T-helper 1 cell treated with Interleukin-12 subunit alpha and Interleukin-12 subunit beta and Interleukin-4 antibody, amounts not matched to agents 30 ng/mL and 1 ng/mL, for 36 hours (primary cell): Measurements from ENCODE around the gene SNX15. TPM values are rescaled to one million over a fixed set of nuclear protein-coding genes. Genes with fewer than 3 reads are reported as not detected.
"Not testable (repeated sequence)": the region's sequence is repeated elsewhere in the genome, so short reads cannot be mapped to it uniquely, and the experiment has no call there.

ENCODE experiments used
- intact Hi-C: fragments of 100-400 bp; cut with micrococcal nuclease; formaldehyde crosslinking; loops from one replicate; pipeline ENCODE4 v1.15.1; 2024
- total RNA-seq: library from RNA; stranded (reverse); gene quantifications from 2 replicates; pipeline ENCODE4 v1.2.3, GENCODE V29; 2022

The SNX15 gene
- total RNA-seq, 1 donor from 2014 or later = 35.8 TPM

- intact Hi-C loops = loop anchor here (1.0 to 5.0 kb wide), 2 partner anchors 108 to 657 kb away; partner anchors contain the start of genes FAU, MRPL49 and RPS6KA4
Measured at GRCh38 chr11:65014726-65015227, 12.5 kb upstream of the SNX15 start.

GRCh38 chr11:65016705-65017104, 10.5 kb upstream of the SNX15 start:
- intact Hi-C loops = no loop called here

GRCh38 chr11:65017937-65018336, 9.3 kb upstream of the SNX15 start:
- intact Hi-C loops = no loop called here

DNA sequence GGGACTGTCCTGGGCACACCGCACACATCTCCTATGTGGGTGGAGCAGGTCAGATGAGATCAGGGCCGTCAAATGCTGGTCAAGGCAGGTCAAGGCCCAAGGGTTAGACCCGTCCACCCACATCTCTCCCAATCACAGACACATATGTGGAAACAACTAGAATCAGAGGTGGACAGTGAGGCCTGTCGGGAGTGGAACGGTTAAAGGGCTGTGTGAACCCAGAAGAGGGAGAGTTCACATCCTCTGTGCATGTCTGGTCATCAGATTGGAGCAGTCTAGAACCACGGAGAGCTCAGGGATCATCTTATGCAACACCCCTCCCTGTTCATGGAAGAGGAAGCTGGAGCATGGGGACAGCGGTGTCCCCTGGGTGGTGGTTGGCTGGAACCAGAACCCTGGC, 7.4 kb upstream of the SNX15 start:
- intact Hi-C loops = no loop called here

DNA sequence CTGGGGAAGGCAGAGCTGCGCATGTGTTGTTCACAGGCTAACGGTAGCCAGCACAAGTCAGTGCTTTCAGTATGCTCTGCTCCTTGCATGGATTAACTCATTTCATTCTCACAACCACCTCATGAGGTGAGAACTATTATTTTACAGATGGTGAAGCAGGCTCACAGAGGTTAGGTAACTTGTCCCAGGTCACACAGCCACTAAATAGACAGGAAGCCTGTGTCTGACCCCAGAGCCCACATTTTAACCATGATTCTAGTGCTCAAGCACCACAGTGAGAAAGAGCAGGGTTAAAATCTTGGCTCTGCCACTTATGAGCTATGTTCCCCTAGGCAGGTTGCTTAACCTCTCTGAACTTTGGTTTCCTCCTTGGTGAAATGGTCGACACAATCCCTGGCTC, 6.2 kb upstream of the SNX15 start:
- intact Hi-C loops = no loop called here

DNA sequence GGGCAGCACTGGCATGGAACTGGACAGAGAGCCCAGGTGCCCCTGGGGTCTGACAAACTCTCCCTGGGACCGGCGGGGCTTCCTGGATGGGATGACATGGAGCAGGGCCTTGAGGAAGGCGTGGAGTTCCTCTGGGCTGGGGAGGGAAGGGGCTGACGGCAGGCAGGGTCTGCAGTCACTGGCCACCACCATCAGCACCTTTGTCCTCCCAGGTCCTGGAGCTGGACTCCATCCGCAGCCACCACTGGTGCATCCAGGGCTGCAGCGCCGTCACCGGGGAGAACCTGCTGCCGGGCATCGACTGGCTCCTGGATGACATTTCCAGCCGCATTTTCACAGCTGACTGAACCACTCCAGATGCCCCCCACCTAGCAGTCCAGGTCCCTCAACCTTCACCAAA, 5.7 kb upstream of the SNX15 start:
- intact Hi-C loops = no loop called here

GRCh38 chr11:65023502-65023901, 3.7 kb upstream of the SNX15 start:
- intact Hi-C loops = not testable (repeated sequence)

DNA sequence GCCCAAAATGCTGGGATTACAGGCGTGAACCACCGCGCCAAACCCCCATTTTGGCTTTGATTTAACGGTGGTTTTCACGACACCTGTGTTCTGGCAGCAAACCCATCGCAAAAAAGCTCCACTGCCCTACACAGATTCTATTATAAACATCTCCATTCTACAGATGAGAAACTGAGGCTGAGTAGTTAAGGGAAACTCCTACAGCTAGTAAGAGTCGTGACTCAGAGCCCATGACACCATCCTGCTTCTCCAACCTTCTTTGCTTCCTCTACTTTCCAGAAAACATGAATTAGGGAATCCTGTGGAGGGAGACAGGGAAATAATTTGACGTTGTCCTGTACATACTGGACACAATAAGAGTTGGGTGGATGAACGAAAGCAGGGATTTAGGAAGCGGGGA, 429 bp upstream of the SNX15 start:
- intact Hi-C loops = loop anchor here (1.0 to 5.0 kb wide), 16 partner anchors 13 to 588 kb away; partner anchors contain the start of genes ATG2A, CDCA5, FAM89B and MAP3K11

- intact Hi-C loops = no loop called here
Measured at GRCh38 chr11:65032216-65032615, 5.0 kb downstream of the SNX15 start.

DNA sequence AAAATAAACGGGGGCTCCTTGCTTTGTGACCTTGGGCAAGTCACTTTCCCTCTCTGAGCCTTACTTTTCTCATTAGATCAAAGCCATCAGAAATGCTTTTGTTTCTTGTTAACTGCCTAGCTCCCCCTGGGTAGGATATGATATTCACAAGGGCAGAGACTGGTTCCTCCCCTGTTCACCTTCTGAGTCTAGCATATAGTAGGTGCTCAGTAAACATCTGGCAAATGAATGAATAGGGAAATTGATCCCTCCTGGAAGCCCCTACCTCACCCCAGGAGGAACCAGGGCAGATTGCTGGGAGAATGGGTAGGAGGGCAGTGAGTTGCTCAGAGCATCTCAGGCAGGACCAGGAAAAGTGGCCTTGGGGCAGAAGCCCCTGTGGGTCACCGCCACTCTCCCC, 7.2 kb downstream of the SNX15 start:
- intact Hi-C loops = no loop called here

DNA sequence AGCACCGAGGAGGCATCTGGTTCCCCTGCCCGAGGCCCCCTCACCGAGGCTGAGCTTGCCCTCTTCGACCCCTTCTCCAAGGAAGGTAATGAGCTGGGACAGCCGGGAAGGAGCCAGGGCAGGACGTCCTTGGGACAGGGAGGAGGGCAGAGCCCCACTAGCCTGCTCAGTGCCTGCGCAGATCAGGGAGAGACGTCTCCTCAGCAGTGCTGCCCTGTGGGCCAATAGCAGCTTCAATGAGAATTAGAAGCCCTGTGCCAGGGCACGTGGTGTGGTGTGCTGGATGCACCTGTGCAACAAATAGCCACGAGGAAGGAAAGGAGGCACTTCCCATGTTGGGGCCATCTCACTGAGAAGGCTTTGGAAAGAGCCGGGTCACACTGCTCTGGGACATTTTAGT, 8.3 kb downstream of the SNX15 start:
- intact Hi-C loops = no loop called here

DNA sequence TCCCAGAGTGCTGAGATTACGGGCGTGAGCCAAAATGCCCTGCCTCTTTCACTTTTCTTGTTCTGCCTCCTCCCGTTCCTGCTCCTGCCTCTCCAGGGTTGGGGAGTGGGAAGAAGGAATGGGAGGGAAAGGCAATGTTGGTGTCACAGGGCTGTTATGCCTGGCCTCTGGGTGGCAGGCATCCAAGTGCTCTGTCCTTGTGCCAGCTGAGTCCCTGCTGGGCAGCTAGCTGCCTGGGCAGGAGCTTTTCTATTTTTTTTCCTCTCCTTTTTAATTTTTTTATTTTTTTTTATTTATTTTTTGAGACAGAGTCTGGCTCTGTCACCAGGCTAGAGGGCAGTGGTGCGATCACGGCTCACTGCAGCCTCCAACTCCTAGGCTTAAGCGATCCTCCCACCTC, 9.7 kb downstream of the SNX15 start:
- intact Hi-C loops = no loop called here

DNA sequence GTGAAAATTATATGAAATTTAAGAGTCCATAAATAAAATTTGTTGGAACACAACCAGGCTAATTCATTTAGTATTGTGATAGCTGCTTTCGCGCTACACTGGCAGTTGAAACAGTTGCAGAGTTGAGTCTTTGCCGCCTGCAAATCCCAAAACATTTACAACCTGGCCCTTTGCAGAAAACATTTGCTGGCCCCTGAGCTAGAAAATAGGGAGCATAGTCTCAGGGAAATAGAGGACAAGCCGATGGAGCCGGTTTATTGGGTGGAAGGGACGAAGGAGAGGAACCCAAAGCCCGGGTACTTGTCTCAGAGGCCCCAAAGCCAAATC, 13.2 kb downstream of the SNX15 start:
- intact Hi-C loops = loop anchor here (1.0 to 2.0 kb wide), 9 partner anchors 13 to 530 kb away; partner anchors contain the start of genes ATG2A, CDCA5, EHD1 and PPP2R5B

GRCh38 chr11:65040847-65041622, 13.8 kb downstream of the SNX15 start, which contains the start of gene SAC3D1:
Gene SAC3D1 (plus strand): TSS chr11:65041210. CDS start chr11:65041293, 83 bp downstream.
- intact Hi-C loops = loop anchor here (1.0 to 2.0 kb wide), 11 partner anchors 14 to 530 kb away; partner anchors contain the start of genes ATG2A, CDCA5, EHD1 and PPP2R5B

- intact Hi-C loops = no loop called here
Measured at GRCh38 chr11:65042891-65043290, 15.7 kb downstream of the SNX15 start.

GRCh38 chr11:65043881-65044501, 16.8 kb downstream of the SNX15 start:
- intact Hi-C loops = no loop called here

DNA sequence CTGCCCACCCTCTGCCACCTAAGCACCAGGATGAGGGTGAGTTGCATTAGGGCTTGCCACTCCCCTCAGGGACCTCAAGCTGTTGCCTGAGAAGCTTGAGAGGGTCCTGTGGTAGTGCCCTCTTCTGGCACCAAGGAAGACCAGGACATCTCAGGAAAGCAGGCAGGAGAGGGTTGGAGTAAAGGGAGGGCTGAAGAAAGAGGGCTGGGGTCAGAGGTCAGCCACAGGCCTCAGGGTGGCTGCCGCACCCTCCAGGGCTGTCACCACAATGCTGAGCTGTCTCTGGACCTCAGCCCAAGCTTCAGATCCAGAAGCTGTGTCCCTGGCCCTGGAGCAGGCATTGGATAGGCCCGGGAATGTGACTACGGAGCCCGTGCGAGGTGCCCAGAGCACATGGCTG, 17.8 kb downstream of the SNX15 start:
- intact Hi-C loops = no loop called here

DNA sequence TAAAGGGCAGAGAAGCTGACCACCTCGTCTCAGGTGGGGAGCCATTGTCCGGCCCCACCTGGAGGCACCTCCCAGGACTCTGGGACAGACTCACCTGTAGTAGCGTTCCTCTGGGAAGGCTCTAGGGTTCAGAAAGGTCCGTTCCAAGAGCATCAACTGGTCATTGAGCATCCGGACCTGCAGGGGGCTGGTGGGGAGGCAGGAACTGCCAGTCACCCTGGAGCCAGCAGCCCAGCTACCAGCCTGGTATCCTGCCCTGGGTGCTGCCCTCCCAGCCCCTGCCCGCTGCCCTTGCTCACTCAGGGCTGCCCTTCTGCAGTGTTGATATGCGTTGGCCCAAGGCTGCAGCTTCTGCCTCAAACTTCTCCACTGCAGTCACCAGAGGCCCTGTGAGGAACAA, 18.5 kb downstream of the SNX15 start:
- intact Hi-C loops = no loop called here

DNA sequence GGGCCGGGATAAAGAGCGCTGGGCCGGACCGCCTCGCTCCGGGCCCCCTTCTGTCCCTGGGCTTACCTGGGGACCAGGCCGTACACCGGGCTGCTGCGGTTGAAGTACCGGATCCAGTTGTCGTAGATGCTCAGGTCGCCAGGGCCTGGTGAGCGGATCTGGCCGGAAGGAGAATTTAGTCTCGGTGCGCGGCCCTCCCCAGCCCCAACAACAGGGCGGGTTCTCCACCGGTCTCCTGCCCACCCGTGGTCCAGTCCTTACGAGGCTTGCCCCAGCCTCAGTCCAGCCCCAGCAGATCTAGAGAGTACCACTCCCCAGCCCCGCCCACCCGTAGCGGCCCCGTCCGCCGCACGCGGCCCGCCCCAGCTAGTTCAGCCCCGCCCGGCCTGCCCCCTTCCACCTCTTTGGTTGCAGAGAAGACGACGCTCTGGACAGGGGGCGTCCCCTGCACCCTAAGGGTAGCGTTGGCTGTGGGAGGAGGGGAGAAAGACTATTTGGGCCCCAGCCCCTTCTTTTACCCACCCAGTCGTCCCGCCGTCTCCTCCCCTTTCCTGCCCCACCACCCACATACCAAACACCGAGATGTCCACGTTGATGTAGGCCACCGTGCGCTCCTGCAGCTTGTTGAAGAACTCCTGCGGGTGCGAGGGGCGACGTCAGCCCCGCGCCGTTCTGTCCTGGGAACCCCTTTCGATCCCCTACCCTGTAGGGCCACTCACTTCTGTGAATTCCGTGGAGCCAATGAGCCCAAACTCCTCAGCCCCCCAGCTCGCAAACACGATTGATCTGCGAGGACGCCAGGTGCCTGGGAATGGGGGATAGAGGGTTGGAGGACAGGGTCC, 20.6 kb downstream of the SNX15 start:
- intact Hi-C loops = no loop called here

DNA sequence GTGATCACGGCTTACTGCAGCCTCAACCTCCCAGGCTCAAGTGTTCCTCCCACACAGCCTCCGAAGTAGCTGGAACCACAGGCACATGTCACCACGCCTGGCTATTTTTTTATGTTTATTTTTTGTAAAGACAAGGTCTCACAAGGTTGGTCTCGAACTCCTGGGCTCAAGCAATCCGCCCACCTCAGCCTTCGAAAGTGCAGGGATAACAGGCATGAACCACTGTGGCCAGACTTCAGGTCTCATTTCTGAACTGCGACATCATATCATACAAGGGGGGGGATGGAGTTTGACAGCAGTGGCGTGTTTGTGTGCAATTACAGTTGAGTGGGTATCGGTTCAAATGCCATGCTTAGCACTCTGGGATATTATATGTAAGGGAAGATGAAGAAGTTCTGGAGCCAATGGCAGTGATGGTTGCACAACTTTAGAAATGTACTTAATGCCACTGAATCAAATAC, 24.2 kb downstream of the SNX15 start:
- intact Hi-C loops = no loop called here

DNA sequence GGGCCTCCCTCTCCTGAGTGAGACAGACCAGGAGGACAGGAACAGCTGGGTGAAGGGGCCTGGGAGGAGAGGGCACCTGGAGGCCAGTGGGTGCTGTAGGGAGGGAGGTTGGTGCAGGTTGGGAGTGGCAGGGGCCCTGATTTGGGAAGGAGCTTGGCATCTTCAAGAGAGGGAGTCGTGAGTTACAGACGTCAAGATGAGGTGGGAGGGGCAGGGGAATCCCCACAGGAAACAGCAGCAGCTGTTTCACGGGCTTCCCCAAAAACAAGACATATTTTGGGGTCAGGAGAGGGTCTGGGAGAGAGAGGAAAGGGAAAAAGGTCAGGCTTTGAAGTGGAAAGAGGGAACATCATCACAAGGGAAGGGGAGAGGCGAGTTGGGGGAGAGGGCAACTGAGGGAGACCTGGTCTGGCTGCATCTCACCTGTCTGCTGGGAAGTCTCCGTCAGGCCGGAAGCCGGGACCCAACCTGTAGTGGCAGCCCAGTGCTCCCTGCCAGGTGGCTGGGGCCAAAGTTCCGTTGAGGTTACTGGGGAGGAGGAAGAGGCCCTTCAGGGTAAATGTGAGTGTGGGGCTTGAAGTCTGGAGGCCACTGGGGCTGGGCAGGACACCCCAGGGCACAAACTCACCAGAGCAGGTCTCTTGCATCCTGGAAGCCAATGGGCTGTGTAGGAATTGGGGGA, 26.7 kb downstream of the SNX15 start:
- intact Hi-C loops = no loop called here
